M059J (cell line): ENCODE measurements around the gene C1QC. TPM values are rescaled to one million over a fixed set of nuclear protein-coding genes. Genes with fewer than 3 reads are reported as not detected.

Experiments
- DNase-seq: peaks from one replicate; pipeline ENCODE4 v3.0.0-alpha.2; 2012; ENCODE audit warnings: low read depth
- total RNA-seq: library from RNA; depleted of rRNA; stranded (reverse); fragments of >200 nt; shearing (Covaris generic); gene quantifications from 2 replicates; pipeline ENCODE4 v1.2.3, GENCODE V29; 2014

Gene C1QC
- total RNA-seq, 1 experiment from 2014 or later = not detected

GRCh38 chr1:22619252-22619651 lies 24.2 kb upstream of the C1QC start:
- peak; percentile 42 for DNase-seq

DNA sequence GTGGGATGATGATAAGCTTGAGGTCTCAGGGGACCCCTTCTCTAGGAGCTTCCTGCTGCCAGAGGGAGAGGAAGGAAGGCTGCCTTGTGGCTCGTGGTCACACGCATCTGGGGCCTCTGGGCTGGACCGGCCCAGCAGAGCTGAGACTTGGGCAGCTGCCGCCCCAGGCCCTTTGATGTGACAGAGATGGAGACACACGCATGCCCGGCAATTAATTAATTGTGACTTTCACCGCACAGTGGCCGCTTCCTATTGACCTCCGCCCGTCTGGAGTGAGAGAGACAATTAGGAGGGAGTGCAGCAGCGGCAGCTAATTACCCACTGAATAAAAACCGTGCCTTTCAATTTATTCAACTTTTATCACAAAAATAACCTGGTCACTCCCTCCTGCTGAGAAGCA lies 23.6 kb upstream of the C1QC start:
- DNase-seq = no peak

- no peak for DNase-seq
Observed at GRCh38 chr1:22621761-22622160, 21.7 kb upstream of the C1QC start.

DNA sequence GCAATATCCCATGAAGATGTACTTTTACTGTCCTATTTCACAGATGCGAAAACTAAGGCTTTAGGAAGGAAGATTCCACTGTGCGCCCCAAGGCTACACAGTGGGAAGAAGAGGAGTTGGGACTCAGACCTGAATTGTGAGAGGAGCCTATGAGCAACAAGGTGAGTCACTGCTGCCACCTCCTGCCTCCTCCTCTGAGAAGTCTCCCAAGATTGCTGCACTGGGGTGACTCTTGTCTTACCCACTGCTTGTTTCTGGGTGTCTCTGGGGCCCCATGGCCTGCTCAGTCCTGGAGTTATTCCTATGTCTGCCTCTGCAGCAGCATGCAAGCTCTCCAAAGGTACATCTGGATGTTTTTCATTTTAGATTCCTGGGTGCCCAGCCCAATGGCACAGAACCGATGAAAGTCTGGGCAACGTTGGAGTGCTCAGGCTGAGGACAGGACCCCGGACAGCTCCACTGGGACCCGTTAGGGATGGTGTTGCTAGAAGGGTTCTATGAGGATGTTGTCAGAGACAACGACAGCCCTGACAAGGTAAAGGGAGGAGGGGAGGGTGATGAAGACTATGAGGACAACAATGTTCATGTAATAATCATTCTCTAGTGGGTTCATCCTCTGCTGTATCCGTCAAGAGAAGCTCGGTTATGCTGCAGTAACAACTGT lies 18.0 kb upstream of the C1QC start:
- DNase-seq = peak; percentile 24

DNA sequence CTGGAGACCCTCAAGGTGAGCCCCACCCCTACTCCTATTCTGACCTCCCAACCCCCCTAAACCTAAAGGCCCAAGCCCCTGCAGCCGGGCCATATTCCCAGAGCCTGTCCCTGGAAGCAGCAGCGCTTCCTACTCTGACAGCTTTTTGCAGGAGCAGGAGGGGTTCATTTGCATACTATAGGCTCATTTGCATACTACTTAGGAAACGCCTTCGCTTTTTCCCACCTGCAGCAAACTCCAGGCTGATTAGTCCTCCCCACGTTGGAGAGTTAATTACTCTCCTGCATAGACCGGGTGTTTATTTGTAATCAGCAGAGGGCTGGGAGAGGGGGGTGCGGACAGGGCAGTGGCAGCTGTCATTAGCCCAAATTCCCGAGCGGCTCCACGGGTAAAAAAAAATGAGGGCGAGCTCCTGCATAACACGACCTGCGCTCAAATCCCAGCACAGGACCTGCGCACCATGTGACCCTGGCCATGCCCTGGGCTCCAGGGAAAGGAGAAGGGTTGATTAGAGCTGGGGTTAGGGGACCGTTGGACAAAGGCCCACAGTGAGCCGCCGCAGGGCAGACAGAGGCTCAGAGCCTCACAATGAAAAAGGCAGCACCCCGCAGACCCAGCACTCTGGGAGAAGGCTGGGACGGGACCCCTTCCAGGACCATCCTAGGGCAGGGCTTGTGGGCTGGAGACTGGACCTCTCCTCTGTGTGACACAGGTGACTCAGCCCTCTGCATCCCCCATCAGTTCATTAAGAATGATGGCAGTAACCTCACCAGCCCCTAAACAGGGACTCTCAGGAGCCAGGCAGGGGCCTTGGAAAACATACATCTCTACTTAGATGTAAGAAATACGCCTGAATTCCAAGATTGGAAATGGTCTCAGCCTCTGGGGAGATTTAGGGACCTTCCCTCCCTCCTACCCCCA lies 16.9 kb upstream of the C1QC start:
- no peak for DNase-seq

GRCh38 chr1:22627331-22627730 lies 16.1 kb upstream of the C1QC start:
- DNase-seq = no peak

DNA sequence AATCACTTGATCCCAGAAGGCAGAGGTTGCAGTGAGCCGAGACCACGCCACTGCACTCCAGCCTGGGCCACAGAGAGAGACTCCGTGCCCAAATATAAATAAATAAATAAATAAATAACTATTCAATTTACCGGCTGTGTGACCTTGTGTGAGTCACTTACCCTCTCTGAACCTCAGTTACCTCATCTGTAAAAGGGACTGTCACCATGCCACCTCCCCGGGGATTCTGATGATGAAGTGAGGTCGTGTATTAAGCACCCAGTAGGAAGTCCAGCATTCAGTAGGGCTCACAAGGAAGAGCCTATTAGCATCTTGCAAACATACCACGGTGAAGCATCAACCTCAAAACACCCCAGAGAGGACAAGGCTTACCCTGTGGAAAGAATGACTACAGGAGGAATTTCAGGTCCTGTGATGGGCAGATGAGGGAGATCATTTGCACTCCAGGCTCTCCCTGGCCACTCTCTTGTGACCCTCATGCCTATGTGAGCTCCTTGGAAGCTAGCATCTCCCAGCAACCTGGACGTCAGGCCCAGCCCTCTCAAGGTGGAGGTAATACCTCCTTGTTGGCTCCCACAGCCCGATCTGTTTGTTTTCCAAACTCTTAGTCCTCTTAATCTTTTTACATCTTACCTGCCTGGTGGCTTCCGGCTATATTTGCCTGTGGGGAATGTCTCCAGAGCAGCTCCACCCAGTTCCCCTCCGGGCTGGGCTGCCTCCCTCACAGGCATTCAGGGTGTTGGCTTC lies 14.6 kb upstream of the C1QC start:
- DNase-seq = no peak

DNA sequence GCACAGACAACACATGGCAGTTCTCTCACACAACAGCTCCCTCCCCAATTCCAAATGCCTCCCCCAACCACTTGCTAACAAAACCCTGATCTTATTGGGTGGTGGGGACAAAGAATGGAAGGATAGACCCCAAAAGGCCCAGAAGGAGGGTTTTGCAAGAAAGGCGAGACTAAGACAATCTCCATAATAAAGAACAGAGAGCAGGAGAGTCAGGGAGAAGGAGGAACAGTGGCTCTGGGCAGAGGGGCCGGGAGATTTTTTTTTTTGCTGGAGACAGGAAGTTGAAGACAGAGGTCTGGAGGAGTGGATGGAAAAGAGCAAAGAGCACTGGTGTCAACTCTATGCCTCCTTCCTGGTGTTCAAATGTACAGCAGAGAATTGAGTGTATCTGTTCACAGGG lies 13.5 kb upstream of the C1QC start:
- no peak for DNase-seq

DNA sequence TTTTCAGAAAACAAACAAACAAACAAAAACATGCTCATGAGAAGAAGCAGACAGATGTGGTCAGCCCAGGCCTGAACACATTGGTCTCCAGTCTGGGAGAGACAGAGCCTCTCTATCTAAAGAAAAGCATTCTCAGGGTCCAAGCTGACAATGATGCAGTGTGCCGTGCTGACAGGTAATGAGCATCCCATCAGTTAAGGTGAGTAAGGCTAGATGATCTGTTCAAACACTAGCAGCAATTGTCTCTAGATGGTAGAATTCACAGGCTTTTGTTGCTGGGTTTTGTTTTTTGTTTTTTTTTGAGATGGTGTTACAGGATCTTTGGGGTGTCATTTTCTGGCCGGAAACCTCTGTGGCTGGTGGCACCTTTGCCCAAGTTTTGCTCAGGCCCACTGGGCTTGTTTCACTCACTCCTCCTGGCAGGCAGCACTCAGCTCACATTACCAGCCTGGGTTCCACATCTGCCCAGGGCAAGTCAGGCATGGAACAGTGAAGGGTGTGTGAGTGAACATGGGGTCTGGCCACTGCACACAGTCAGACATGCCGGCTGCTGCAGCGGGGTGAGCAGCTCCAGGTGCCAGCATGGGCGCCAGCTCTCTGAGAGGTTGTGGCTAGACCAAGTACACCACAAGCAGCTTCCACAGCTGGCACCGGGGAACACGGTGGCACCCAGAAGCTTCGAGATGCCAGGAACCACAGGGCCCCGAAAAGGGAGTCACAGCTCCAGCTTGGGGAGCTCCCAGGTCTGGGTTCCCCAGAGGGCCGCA lies 9.6 kb upstream of the C1QC start:
- DNase-seq = no peak

GRCh38 chr1:22635436-22635835 lies 8.0 kb upstream of the C1QC start:
- DNase-seq = no peak

DNA sequence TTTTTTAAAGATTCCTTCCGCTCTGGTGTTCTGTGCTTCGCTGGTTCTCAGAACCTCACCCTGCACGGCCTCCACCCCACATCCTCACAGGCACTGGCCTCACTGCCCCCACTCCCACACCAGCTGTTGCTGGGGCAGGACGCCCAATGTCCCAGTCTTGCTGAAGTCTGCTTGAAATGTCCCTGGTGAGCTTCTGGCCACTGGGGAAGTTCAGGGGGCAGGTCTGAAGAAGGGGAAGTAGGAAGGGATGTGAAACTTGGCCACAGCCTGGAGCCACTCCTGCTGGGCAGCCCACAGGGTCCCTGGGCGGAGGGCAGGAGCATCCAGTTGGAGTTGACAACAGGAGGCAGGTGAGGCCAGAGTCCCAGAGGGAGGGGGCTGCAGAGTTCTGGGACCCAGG lies 7.1 kb upstream of the C1QC start, which contains the start of gene C1QA:
C1QA (plus strand) TSS at position 276 of the 400 bp plus-strand sequence. CDS start 989 bp downstream, outside the sequence.
- no peak for DNase-seq

DNA sequence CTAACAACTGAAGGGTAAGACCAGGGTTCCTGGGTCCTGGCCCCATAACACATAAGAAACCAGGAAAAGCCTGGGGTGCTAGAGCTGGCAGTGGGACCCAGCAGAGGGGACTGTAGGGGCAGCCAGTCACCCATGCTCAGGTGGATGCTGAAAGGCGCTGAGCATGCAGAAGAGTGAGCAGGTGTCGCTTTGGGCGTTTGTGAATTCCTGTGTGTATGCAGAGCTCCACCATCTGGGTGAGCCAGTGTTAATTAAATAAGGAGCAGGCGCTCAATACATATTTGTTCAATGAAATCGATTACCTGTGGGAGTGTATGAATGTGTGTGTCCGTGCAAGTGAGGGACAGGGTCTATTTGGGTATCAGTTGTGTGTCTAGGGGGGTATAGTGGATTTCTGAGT lies 6.5 kb upstream of the C1QC start:
- no peak for DNase-seq

DNA sequence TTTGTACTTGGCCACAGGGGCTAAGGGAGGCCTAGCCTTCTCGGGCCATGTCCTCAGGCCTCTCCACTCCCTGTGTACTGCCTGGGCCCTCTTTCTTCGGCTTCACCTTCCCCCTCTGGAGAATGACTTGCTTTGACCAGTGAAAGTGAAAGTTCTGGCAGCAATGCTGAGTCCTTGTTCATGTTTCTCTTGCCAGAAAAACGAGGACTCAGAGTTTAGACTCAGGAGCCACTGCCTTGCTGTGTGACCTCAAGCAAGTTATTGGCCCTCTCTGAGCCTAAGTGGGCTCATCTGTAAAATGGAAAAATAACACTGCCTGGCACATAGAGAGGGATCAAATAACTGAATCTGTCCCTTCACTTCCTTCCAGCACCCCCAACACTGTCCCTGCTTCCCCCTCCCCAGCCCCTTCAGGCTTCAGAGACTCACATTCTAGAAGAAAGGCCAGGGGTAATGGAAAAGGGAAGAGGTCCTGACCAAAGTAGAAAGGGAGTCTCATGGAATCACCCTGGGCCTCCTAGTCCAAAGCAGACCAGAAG lies 5.5 kb upstream of the C1QC start:
- DNase-seq = no peak

DNA sequence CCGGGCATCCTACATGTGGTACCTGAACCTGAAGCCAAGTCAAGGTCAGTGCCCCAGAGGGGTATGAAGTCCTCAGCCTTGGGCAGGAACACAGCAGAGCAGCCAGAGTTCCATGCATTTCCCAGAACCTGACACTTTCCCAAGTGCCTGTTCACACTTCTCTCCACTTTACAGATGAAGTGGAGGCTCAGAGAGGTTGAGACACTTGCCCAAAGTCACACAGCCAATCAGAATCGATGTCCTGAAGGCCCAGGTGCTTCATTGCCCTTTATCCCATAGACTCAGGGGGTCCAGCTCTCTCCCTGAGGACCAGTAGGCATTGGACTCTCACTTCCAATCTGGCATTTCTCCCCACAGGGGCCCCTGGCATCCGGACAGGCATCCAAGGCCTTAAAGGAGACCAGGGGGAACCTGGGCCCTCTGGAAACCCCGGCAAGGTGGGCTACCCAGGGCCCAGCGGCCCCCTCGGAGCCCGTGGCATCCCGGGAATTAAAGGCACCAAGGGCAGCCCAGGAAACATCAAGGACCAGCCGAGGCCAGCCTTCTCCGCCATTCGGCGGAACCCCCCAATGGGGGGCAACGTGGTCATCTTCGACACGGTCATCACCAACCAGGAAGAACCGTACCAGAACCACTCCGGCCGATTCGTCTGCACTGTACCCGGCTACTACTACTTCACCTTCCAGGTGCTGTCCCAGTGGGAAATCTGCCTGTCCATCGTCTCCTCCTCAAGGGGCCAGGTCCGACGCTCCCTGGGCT lies 4.8 kb upstream of the C1QC start:
- DNase-seq = no peak

DNA sequence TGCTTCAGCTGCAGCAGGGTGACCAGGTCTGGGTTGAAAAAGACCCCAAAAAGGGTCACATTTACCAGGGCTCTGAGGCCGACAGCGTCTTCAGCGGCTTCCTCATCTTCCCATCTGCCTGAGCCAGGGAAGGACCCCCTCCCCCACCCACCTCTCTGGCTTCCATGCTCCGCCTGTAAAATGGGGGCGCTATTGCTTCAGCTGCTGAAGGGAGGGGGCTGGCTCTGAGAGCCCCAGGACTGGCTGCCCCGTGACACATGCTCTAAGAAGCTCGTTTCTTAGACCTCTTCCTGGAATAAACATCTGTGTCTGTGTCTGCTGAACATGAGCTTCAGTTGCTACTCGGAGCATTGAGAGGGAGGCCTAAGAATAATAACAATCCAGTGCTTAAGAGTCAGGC lies 4.1 kb upstream of the C1QC start:
- peak; percentile 55 for DNase-seq

- no peak for DNase-seq
Observed at GRCh38 chr1:22641247-22641646, 2.2 kb upstream of the C1QC start.

DNA sequence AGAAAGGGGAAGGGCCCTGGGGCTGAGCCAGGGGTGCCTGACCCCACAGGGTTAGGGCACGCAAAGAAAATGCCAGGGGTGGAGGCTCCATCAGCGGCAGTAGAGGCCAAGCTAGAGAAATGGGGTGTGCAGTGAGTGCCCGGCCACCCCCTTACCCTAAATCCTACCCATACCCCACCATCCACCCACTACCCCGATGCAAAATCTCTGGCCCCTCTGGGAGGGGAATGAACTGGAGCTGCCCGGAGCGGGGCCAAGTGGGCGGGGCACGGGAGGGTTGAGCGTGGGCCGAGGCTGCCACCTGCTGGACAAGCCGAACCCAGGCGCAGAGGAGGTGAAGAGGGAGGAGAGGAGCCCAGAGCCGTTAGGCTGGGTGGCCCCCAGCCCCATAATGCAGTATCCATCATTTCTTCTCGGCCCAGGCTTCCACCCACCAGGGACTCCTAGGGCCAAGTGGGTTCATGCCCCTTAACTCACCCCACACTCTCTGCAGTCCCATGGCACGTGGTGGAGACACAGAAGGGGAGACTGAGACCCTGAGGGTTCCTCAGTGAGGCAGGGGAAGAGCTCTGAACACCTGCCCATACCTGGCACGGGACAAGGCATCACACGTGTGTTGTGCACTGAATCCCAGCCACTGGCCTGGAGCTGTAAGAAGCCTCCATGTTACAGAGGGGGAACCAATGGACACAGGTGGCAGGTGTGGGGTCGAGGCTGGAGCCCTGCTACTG lies 1.4 kb upstream of the C1QC start:
- peak; percentile 50 for DNase-seq

DNA sequence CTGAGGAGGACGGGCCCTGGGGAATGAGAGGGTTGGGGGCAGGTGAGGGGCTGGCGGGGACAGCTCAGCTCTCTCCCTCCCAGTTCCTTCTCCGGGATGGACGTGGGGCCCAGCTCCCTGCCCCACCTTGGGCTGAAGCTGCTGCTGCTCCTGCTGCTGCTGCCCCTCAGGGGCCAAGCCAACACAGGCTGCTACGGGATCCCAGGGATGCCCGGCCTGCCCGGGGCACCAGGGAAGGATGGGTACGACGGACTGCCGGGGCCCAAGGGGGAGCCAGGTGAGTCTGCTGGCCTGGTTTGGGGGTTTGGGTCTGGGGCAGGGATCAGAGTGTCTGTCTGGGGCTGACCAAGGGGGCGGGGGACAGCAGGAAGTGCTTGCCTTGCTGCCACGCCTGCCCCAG lies 495 bp downstream of the C1QC start:
- no peak for DNase-seq

GRCh38 chr1:22645931-22646330 lies 2.5 kb downstream of the C1QC start:
- no peak for DNase-seq

DNA sequence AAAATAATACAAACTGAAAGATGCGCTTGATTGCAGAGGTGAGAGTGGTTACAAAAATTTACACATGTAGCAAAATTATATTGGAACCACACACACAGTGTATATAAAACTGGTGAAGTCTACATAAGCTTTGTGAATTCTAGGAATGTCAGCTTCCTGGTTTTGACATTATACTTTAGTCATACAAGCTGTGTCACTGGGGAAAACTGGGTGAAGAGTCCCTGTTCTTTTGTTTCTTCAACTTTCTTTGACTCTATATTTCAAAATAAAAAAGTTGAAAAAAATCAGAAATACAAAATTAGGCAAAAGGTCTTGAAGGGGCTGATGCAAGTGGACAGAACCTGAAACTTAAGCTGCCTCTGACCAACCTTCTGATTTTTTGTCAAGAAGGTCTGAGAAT lies 3.0 kb downstream of the C1QC start:
- DNase-seq = no peak
